SK-N-SH treated with all-trans-retinoic acid at 6 μM for 48 hours (cell line): Measurements from ENCODE around the gene SLC45A1.

Experiments used
- ATAC-seq: fragments of 200-7000 bp; cut with Tn5 transposase; 3 replicates; pipeline ENCODE4 v1.9.1; 2020; ENCODE audit warnings: mild to moderate bottlenecking, moderate library complexity
- ARNTL ChIP-seq: fragments of 450-650 bp; formaldehyde crosslinking; IDR thresholded peaks from 2 replicates; pipeline ENCODE4 v1.5.0; 2020; ENCODE audit warnings: low read depth, mild to moderate bottlenecking, moderate library complexity, borderline replicate concordance
- BACH2 ChIP-seq: fragments of 250-450 bp; sonication (Bioruptor Pico); IDR thresholded peaks from 2 replicates; pipeline ENCODE4 v1.9.0; 2021; ENCODE audit warnings: mild to moderate bottlenecking, borderline replicate concordance
- CREB5 ChIP-seq: fragments of 250-450 bp; sonication (Bioruptor Pico); IDR thresholded peaks from 2 replicates; pipeline ENCODE4 v1.5.1; 2020; ENCODE audit warnings: low read depth, mild to moderate bottlenecking, moderate library complexity
- CSDC2 ChIP-seq: fragments of 250-450 bp; sonication (Bioruptor Pico); IDR thresholded peaks from 2 replicates; pipeline ENCODE4 v1.5.0; 2020; ENCODE audit warnings: mild to moderate bottlenecking, moderate library complexity
- ESRRG ChIP-seq: fragments of 250-450 bp; sonication (Bioruptor Pico); IDR thresholded peaks from 2 replicates; pipeline ENCODE4 v1.6.1; 2021; ENCODE audit warnings: mild to moderate bottlenecking
- GLIS3 ChIP-seq: fragments of 250-450 bp; sonication (Bioruptor Pico); IDR thresholded peaks from 2 replicates; pipeline ENCODE4 v1.5.0; 2020; ENCODE audit warnings: mild to moderate bottlenecking, moderate library complexity
- ISL1 ChIP-seq: fragments of 250-450 bp; sonication (Bioruptor Pico); IDR thresholded peaks from 2 replicates; pipeline ENCODE4 v2.1.2; 2022; ENCODE audit warnings: mild to moderate bottlenecking, moderate library complexity
- OSR1 ChIP-seq: fragments of 250-450 bp; sonication (Bioruptor Pico); IDR thresholded peaks from 2 replicates; pipeline ENCODE4 v1.8.0; 2022; ENCODE audit warnings: moderate library complexity, mild to moderate bottlenecking, inconsistent platforms
- PATZ1 ChIP-seq: fragments of 250-450 bp; sonication (Bioruptor Pico); IDR thresholded peaks from 2 replicates; pipeline ENCODE4 v1.8.0; 2020; ENCODE audit warnings: mild to moderate bottlenecking, moderate library complexity, borderline replicate concordance
- POU6F1 ChIP-seq: fragments of 250-450 bp; sonication (Bioruptor Pico); IDR thresholded peaks from 2 replicates; pipeline ENCODE4 v1.8.0; 2021; ENCODE audit warnings: low read depth, mild to moderate bottlenecking, moderate library complexity, borderline replicate concordance
- PPARA ChIP-seq: fragments of 250-450 bp; sonication (Bioruptor Pico); IDR thresholded peaks from 2 replicates; pipeline ENCODE4 v1.5.0; 2020; ENCODE audit warnings: mild to moderate bottlenecking, borderline replicate concordance
- RARB ChIP-seq: fragments of 250-450 bp; sonication (Bioruptor Pico); IDR thresholded peaks from 2 replicates; pipeline ENCODE4 v1.8.0; 2021; ENCODE audit warnings: mild to moderate bottlenecking, moderate library complexity
- SNAI2 ChIP-seq: fragments of 250-450 bp; sonication (Bioruptor Pico); IDR thresholded peaks from 2 replicates; pipeline ENCODE4 v1.5.0; 2020; ENCODE audit warnings: mild to moderate bottlenecking, moderate library complexity
- TOX ChIP-seq: fragments of 250-450 bp; sonication (Bioruptor Pico); IDR thresholded peaks from 2 replicates; pipeline ENCODE4 v1.8.0; 2021; ENCODE audit warnings: mild to moderate bottlenecking, moderate library complexity, borderline replicate concordance
- TSHZ2 ChIP-seq: fragments of 250-450 bp; sonication (Bioruptor Pico); IDR thresholded peaks from 2 replicates; pipeline ENCODE4 v1.5.0; 2020; ENCODE audit warnings: mild to moderate bottlenecking, moderate library complexity
- ZC3H10 ChIP-seq: fragments of 250-450 bp; sonication (Bioruptor Pico); IDR thresholded peaks from 2 replicates; pipeline ENCODE4 v1.5.1; 2021; ENCODE audit warnings: mild to moderate bottlenecking, moderate library complexity
- ZFP3 ChIP-seq: fragments of 250-450 bp; sonication (Bioruptor Pico); IDR thresholded peaks from 2 replicates; pipeline ENCODE4 v1.5.0; 2020; ENCODE audit warnings: mild to moderate bottlenecking, moderate library complexity
- ZFP30 ChIP-seq: fragments of 450-650 bp; formaldehyde crosslinking; IDR thresholded peaks from 2 replicates; pipeline ENCODE4 v1.5.0; 2022; ENCODE audit warnings: mild to moderate bottlenecking, moderate library complexity
- ZNF565 ChIP-seq: fragments of 450-650 bp; formaldehyde crosslinking; conservative IDR thresholded peaks from 2 replicates; pipeline ENCODE4 v1.5.0; 2020; ENCODE audit warnings: low read depth, mild to moderate bottlenecking, moderate library complexity
- ZNF70 ChIP-seq: fragments of 450-650 bp; formaldehyde crosslinking; IDR thresholded peaks from 2 replicates; pipeline ENCODE4 v1.5.0; 2020; ENCODE audit warnings: mild to moderate bottlenecking, moderate library complexity
- ZNF8 ChIP-seq: fragments of 450-650 bp; formaldehyde crosslinking; IDR thresholded peaks from 2 replicates; pipeline ENCODE4 v1.5.0; 2020; ENCODE audit warnings: mild to moderate bottlenecking, moderate library complexity

Gene SLC45A1

GRCh38 chr1:8323706-8324105, 5.8 kb downstream of the SLC45A1 start:
- ATAC-seq = no peak

GRCh38 chr1:8324176-8324810, 6.4 kb downstream of the SLC45A1 start:
- TF ChIP-seq POU6F1 (CRISPR knock-in tag) (no peak), ZFP3 (CRISPR knock-in tag) (no peak), TOX (CRISPR knock-in tag) (no peak), ZNF70 (CRISPR knock-in tag) (no peak), ESRRG (CRISPR knock-in tag) (no peak), OSR1 (CRISPR knock-in tag) (no peak), CSDC2 (no peak), ARNTL (no peak), BACH2 (CRISPR knock-in tag) (no peak)
- ATAC-seq = no peak

More at GRCh38 chr1:8323706-8324105, 5.8 kb downstream of the SLC45A1 start:
- TF ChIP-seq TOX (CRISPR knock-in tag) = no peak
- no peak for TF ChIP-seq ZFP3 (CRISPR knock-in tag)
- TF ChIP-seq ESRRG (CRISPR knock-in tag) = no peak
- TF ChIP-seq POU6F1 (CRISPR knock-in tag) = no peak
- no peak for TF ChIP-seq OSR1 (CRISPR knock-in tag)
- TF ChIP-seq SNAI2 (CRISPR knock-in tag) = no peak
- no peak for TF ChIP-seq RARB (CRISPR knock-in tag)
- TF ChIP-seq ZC3H10 (CRISPR knock-in tag) = no peak
- TF ChIP-seq ZNF565 (CRISPR knock-in tag) = no peak
- no peak for TF ChIP-seq TSHZ2 (CRISPR knock-in tag)
- TF ChIP-seq PPARA (CRISPR knock-in tag) = no peak
- no peak for TF ChIP-seq PATZ1 (CRISPR knock-in tag)
- no peak for TF ChIP-seq CREB5 (CRISPR knock-in tag)
- TF ChIP-seq ARNTL = no peak
- TF ChIP-seq ZFP30 = no peak

GRCh38 chr1:8325771-8326170, 7.9 kb downstream of the SLC45A1 start:
- ATAC-seq = no peak
- no peak for TF ChIP-seq RARB (CRISPR knock-in tag)
- no peak for TF ChIP-seq SNAI2 (CRISPR knock-in tag)
- no peak for TF ChIP-seq GLIS3 (CRISPR knock-in tag)
- TF ChIP-seq ZNF8 (CRISPR knock-in tag) = no peak
- TF ChIP-seq BACH2 (CRISPR knock-in tag) = no peak
- no peak for TF ChIP-seq CSDC2
- no peak for TF ChIP-seq ISL1 (CRISPR knock-in tag)
- TF ChIP-seq CREB5 (CRISPR knock-in tag) = no peak
- TF ChIP-seq TSHZ2 (CRISPR knock-in tag) = no peak
- no peak for TF ChIP-seq ZNF565 (CRISPR knock-in tag)
- TF ChIP-seq OSR1 (CRISPR knock-in tag) = no peak
- TF ChIP-seq ESRRG (CRISPR knock-in tag) = no peak
- TF ChIP-seq TOX (CRISPR knock-in tag) = no peak
- no peak for TF ChIP-seq ZFP30
